ENCODE measurements around the gene SUCO. TPM values are rescaled to one million over a fixed set of nuclear protein-coding genes. Genes with fewer than 3 reads are reported as not detected.

The SUCO gene
- total RNA-seq, 1 experiment from 2014 or later = 32.9 TPM

DNA sequence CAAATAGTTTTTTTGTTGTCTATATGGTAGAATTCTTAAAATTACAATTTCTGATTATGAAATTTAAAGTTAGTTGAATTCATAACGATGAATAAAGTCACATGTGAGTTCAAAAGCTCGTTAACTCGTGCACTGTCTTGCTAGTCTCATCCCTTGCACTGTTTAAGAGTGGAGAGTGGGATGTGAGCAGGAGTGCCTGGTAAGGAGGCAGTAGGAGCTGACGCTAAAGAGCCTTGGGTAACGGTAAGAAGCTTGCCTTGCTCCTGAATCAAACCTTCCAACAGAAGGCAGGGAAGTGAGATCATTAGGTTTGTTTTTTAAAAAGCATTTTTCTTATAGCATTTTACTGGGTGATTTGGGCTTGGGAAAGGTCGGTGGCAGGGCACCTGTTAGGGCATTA lies 123.6 kb downstream of the SUCO start:
- POLR2A ChIA-PET (ENCODE audit: low non-redundant PET) = no interaction called here
- H3K4me1 ChIP-seq (ENCODE audit: insufficient read depth, low read length, poor library complexity, severe bottlenecking) = no peaks in the 10 kb centered on the region
- BruUV-seq (replicated peaks) = no TSS peak
- CTCF ChIA-PET = no interaction called here
- H3K4me3 ChIP-seq (ENCODE audit: low read depth, low read length, poor library complexity, severe bottlenecking) = no peak overlapping the region
- no peak for DNase-seq (ENCODE audit: low spot score)
- H3K36me3 ChIP-seq (ENCODE audit: insufficient read depth, low read length, poor library complexity, severe bottlenecking) = no peaks in the 10 kb centered on the region
- H3K27me3 ChIP-seq (replicated peaks; ENCODE audit: insufficient read depth, low read depth, low read length, poor library complexity) = no peaks in the 10 kb centered on the region
- intact Hi-C loops (cut with micrococcal nuclease; ENCODE audit: unreplicated experiment) = no loop called here
- no peaks in the 10 kb centered on the region for H3K9me3 ChIP-seq (ENCODE audit: low read depth, low read length, poor library complexity, severe bottlenecking)
- H3K27ac ChIP-seq (ENCODE audit: low read depth, low read length, poor library complexity, severe bottlenecking) = no peak overlapping the region
- TF ChIP-seq EZH2 (IDR thresholded peaks at IDR 0.05; ENCODE audit: borderline replicate concordance, low read depth, low read length, poor library complexity, severe bottlenecking) = no peak
- TF ChIP-seq, protein P1, sequence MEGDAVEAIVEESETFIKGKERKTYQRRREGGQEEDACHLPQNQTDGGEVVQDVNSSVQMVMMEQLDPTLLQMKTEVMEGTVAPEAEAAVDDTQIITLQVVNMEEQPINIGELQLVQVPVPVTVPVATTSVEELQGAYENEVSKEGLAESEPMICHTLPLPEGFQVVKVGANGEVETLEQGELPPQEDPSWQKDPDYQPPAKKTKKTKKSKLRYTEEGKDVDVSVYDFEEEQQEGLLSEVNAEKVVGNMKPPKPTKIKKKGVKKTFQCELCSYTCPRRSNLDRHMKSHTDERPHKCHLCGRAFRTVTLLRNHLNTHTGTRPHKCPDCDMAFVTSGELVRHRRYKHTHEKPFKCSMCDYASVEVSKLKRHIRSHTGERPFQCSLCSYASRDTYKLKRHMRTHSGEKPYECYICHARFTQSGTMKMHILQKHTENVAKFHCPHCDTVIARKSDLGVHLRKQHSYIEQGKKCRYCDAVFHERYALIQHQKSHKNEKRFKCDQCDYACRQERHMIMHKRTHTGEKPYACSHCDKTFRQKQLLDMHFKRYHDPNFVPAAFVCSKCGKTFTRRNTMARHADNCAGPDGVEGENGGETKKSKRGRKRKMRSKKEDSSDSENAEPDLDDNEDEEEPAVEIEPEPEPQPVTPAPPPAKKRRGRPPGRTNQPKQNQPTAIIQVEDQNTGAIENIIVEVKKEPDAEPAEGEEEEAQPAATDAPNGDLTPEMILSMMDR (conservative IDR thresholded peaks at IDR 0.05; ENCODE audit: low read depth, low read length) = no peak

- ChIA-PET CTCF (no interaction called here), POLR2A (ENCODE audit: low non-redundant PET) (no interaction called here)
- intact Hi-C loops (cut with micrococcal nuclease; ENCODE audit: unreplicated experiment) = no loop called here
- Histone ChIP-seq H3K27ac (ENCODE audit: low read depth, low read length, poor library complexity, severe bottlenecking) (no peak overlapping the region), H3K36me3 (ENCODE audit: insufficient read depth, low read length, poor library complexity, severe bottlenecking) (no peaks in the 10 kb centered on the region), H3K4me1 (ENCODE audit: insufficient read depth, low read length, poor library complexity, severe bottlenecking) (no peaks in the 10 kb centered on the region), H3K4me3 (ENCODE audit: low read depth, low read length, poor library complexity, severe bottlenecking) (no peak overlapping the region), H3K27me3 (replicated peaks; ENCODE audit: insufficient read depth, low read depth, low read length, poor library complexity) (no peaks in the 10 kb centered on the region), H3K9me3 (ENCODE audit: low read depth, low read length, poor library complexity, severe bottlenecking) (no peaks in the 10 kb centered on the region)
- TF ChIP-seq, protein P1 (conservative IDR thresholded peaks at IDR 0.05; ENCODE audit: low read depth, low read length) = no peak
- no peak for TF ChIP-seq EZH2 (IDR thresholded peaks at IDR 0.05; ENCODE audit: borderline replicate concordance, low read depth, low read length, poor library complexity, severe bottlenecking)
- DNase-seq (ENCODE audit: low spot score) = no peak
- no TSS peak for BruUV-seq (replicated peaks)
These were observed 124.6 kb downstream of the SUCO start for GRCh38 chr1:172657586-172657985.

GRCh38 chr1:172658871-172659453 lies 126.0 kb downstream of the SUCO start, which contains the start of gene FASLG:
Gene FASLG, plus strand, starts transcription at chr1:172659103. Its CDS starts 99 bp downstream, at chr1:172659202.
- POLR2A ChIA-PET (ENCODE audit: low non-redundant PET) = no interaction called here

More at GRCh38 chr1:172658871-172659453, 126.0 kb downstream of the SUCO start, which contains the start of gene FASLG:
- BruUV-seq (replicated peaks) = no TSS peak
- H3K36me3 ChIP-seq (ENCODE audit: insufficient read depth, low read length, poor library complexity, severe bottlenecking) = no peaks in the 10 kb centered on the region
- no peak for DNase-seq (ENCODE audit: low spot score)
- no peak within 1 kb of the TSS for H3K27ac ChIP-seq (ENCODE audit: low read depth, low read length, poor library complexity, severe bottlenecking)
- intact Hi-C loops (cut with micrococcal nuclease; ENCODE audit: unreplicated experiment) = no loop called here
- H3K27me3 ChIP-seq (replicated peaks; ENCODE audit: insufficient read depth, low read depth, low read length, poor library complexity) = no peaks in the 10 kb centered on the region
- CTCF ChIA-PET = no interaction called here
- no peaks in the 10 kb centered on the region for H3K9me3 ChIP-seq (ENCODE audit: low read depth, low read length, poor library complexity, severe bottlenecking)
- no peak within 1 kb of the TSS for H3K4me3 ChIP-seq (ENCODE audit: low read depth, low read length, poor library complexity, severe bottlenecking)
- no peaks in the 10 kb centered on the region for H3K4me1 ChIP-seq (ENCODE audit: insufficient read depth, low read length, poor library complexity, severe bottlenecking)
- TF ChIP-seq EZH2 (IDR thresholded peaks at IDR 0.05; ENCODE audit: borderline replicate concordance, low read depth, low read length, poor library complexity, severe bottlenecking) = no peak
- TF ChIP-seq, protein P1 (conservative IDR thresholded peaks at IDR 0.05; ENCODE audit: low read depth, low read length) = no peak
